ENCODE data around the gene RPS6KB2. TPM values are rescaled to one million over a fixed set of nuclear protein-coding genes. Genes with fewer than 3 reads are reported as not detected.

RPS6KB2 gene
- total and polyA plus RNA-seq, 9 of the 15 experiments (the other 6 are each of a cell fraction or from before 2014, with no cell fraction given): 0.42 to 122 (median 82.6) TPM

GRCh38 chr11:67437082-67437808, 9.0 kb downstream of the RPS6KB2 start, which contains the start of gene PTPRCAP (continued):
- TF ChIP-seq MGA (IDR thresholded peaks at IDR 0.05) (no peak), ATF3 (IDR thresholded peaks at IDR 0.05) (no peak), ATF3 (CRISPR knock-in tag; conservative IDR thresholded peaks at IDR 0.05) (no peak), ZNF174 (CRISPR knock-in tag; IDR thresholded peaks at IDR 0.05) (no peak), PHF21A (IDR thresholded peaks at IDR 0.05; ENCODE audit: borderline replicate concordance, low read depth) (no peak), E4F1 (CRISPR knock-in tag; IDR thresholded peaks at IDR 0.05; ENCODE audit: borderline replicate concordance) (no peak), DLX4 (CRISPR knock-in tag; IDR thresholded peaks at IDR 0.05) (no peak), ZNF512 (tag; IDR thresholded peaks at IDR 0.05) (no peak)

All from K562 (cell line).